ENCODE results near the gene NCAPG2. TPM values are rescaled to one million over a fixed set of nuclear protein-coding genes. Genes with fewer than 3 reads are reported as not detected.

NCAPG2 gene
- total RNA-seq, 1 experiment from 2014 or later, result 99.4 TPM

GRCh38 chr7:158607563-158607962 is 97.0 kb downstream of the NCAPG2 start:
- Histone ChIP-seq H2AK5ac (ENCODE audit: insufficient read length, low read length) (no peak overlapping the region), H4K20me1 (ENCODE audit: control insufficient read depth, insufficient read depth, insufficient read length) (no peaks in the 10 kb centered on the region)
- no peak for DNase-seq

More at GRCh38 chr7:158607563-158607962, 97.0 kb downstream of the NCAPG2 start:
- Histone ChIP-seq H2BK5ac (ENCODE audit: insufficient read length, low read length) (no peak overlapping the region), H3K56ac (ENCODE audit: insufficient read length, low read depth, low read length) (no peak overlapping the region), H2BK120ac (ENCODE audit: low read depth, low read length, poor library complexity, severe bottlenecking) (no peak overlapping the region), H3K23me2 (ENCODE audit: insufficient read length, low read depth, low read length, poor library complexity, severe bottlenecking) (no peaks in the 10 kb centered on the region), H4K8ac (replicated peaks; ENCODE audit: insufficient read length, low read depth, low read length) (no peak overlapping the region), H2AFZ (ENCODE audit: low read length) (no peak overlapping the region), H2BK20ac (ENCODE audit: low read depth, low read length, poor library complexity, severe bottlenecking) (no peak overlapping the region), H3K4ac (ENCODE audit: low read depth, low read length) (no peak overlapping the region), H4K5ac (ENCODE audit: insufficient read length, low read depth, low read length) (no peak overlapping the region), H3K79me2 (ENCODE audit: insufficient read depth, low read length) (no peaks in the 10 kb centered on the region), H2BK15ac (ENCODE audit: low read depth, low read length) (no peak overlapping the region), H3K18ac (ENCODE audit: insufficient read length, low read depth, low read length) (no peak overlapping the region), H3K4me2 (ENCODE audit: insufficient read depth, insufficient read length, low read length) (no peak overlapping the region), H3T11ph (ENCODE audit: low read length) (no peak overlapping the region), H4K91ac (ENCODE audit: insufficient read length, low read depth, low read length) (no peak overlapping the region), H3K14ac (ENCODE audit: insufficient read depth, low read length) (no peak overlapping the region), H3K79me1 (ENCODE audit: insufficient read depth, low read depth, low read length, poor library complexity, severe bottlenecking) (no peaks in the 10 kb centered on the region), H3K27ac (ENCODE audit: insufficient read length, low read depth, low read length) (no peak overlapping the region), H3K23ac (ENCODE audit: insufficient read length, low read depth, low read length) (no peak overlapping the region), H3K9me3 (ENCODE audit: control insufficient read depth, low read depth, low read length) (no peaks in the 10 kb centered on the region), H3K9ac (ENCODE audit: extremely low read depth, insufficient read length, low read length) (no peak overlapping the region), H3K27me3 (ENCODE audit: insufficient read depth, low read length) (no peaks in the 10 kb centered on the region), H2BK12ac (ENCODE audit: insufficient read length, low read depth, low read length) (no peak overlapping the region), H3K4me1 (ENCODE audit: insufficient read depth, low read length) (no peaks in the 10 kb centered on the region)
- H3K27me3 Mint-ChIP-seq (ENCODE audit: low read depth), result no peaks in the 10 kb centered on the region
- TF ChIP-seq CTCF (conservative IDR thresholded peaks at IDR 0.05), result no peak
- H3K4me3 Mint-ChIP-seq, result no peak overlapping the region
- H3K27ac Mint-ChIP-seq, result peak overlapping the region in 1 of 3 experiments; percentile 79; a peak in 2 of 7 replicates
- no CpG with 5 or more reads among the region's 6 CpGs for WGBS (ENCODE audit: extremely low coverage, insufficient read length, low lambda C conversion rate)
- H3K9me3 Mint-ChIP-seq, result no peaks in the 10 kb centered on the region
- 0 out of 4 replicates have a peak, but pooled peaks cover 0 to 2% of the 10 kb centered on the region in 2 experiments for H3K4me1 Mint-ChIP-seq
- H3K36me3 Mint-ChIP-seq (ENCODE audit: insufficient read depth in 1 of 3, low read depth in 3 of 3), result peaks cover 17 to 47% (median 33%) of the 10 kb centered on the region in 3 experiments
